GM20000 (cell line): ENCODE measurements around the gene USP47.

ENCODE experiments used
- DNase-seq: peaks from one replicate; pipeline ENCODE4 v3.0.0; 2012; ENCODE audit warnings: low spot score
- CTCF ChIP-seq: IDR thresholded peaks from 2 replicates; pipeline ENCODE4 v1.5.1; 2012; ENCODE audit warnings: mild to moderate bottlenecking, control low read depth; ENCODE audit errors: extremely low read depth, missing control alignments

USP47 gene

GRCh38 chr11:11860103-11860979, 18.6 kb downstream of the USP47 start:
- no peak for TF ChIP-seq CTCF
- no peak for DNase-seq

GRCh38 chr11:11862999-11863398, 21.2 kb downstream of the USP47 start:
- no peak for TF ChIP-seq CTCF
- DNase-seq = no peak

GRCh38 chr11:11864332-11864731, 22.6 kb downstream of the USP47 start:
- DNase-seq = no peak
- TF ChIP-seq CTCF = no peak

- TF ChIP-seq CTCF = no peak
These were observed 23.0 kb downstream of the USP47 start for GRCh38 chr11:11864803-11865202.

GRCh38 chr11:11865449-11865848, 23.7 kb downstream of the USP47 start:
- no peak for TF ChIP-seq CTCF
- DNase-seq = no peak

More at GRCh38 chr11:11864803-11865202, 23.0 kb downstream of the USP47 start:
- DNase-seq = no peak

- DNase-seq = no peak
- TF ChIP-seq CTCF = no peak
These were observed 24.4 kb downstream of the USP47 start for GRCh38 chr11:11866203-11866602.

- no peak for DNase-seq
- no peak for TF ChIP-seq CTCF
These were observed 25.9 kb downstream of the USP47 start for GRCh38 chr11:11867720-11868119.
